H9 (cell line): ENCODE results near the gene RNF149. TPM values are rescaled to one million over a fixed set of nuclear protein-coding genes. Genes with fewer than 3 reads are reported as not detected.

Experiments used
- DNase-seq: peaks from one replicate; pipeline ENCODE4 v3.0.0-alpha.2; 2017
- H2AFZ ChIP-seq: one replicate; pipeline ENCODE4 v1.6.1; 2013; ENCODE audit warnings: mild to moderate bottlenecking, low read length, control low read depth, moderate library complexity
- H2AK5ac ChIP-seq: 2 replicates; pipeline ENCODE4 v1.6.1; 2013; ENCODE audit warnings: low read length, control low read depth, mixed read lengths; ENCODE audit not compliant: insufficient read length
- H2BK120ac ChIP-seq: one replicate; pipeline ENCODE4 v1.6.1; 2013; ENCODE audit warnings: low read depth, mild to moderate bottlenecking, low read length, control low read depth, inconsistent platforms; ENCODE audit not compliant: poor library complexity, severe bottlenecking
- H2BK12ac ChIP-seq: 2 replicates; pipeline ENCODE4 v1.6.1; 2013; ENCODE audit warnings: low read length, control low read depth, mixed read lengths, low read depth; ENCODE audit not compliant: insufficient read length
- H2BK15ac ChIP-seq: 2 replicates; pipeline ENCODE4 v1.6.1; 2013; ENCODE audit warnings: low read depth, low read length, control low read depth
- H2BK20ac ChIP-seq: one replicate; pipeline ENCODE4 v1.6.1; 2013; ENCODE audit warnings: low read depth, mild to moderate bottlenecking, low read length, control low read depth, inconsistent platforms; ENCODE audit not compliant: poor library complexity, severe bottlenecking
- H2BK5ac ChIP-seq: 2 replicates; pipeline ENCODE4 v1.6.1; 2013; ENCODE audit warnings: low read length, control low read depth, mixed read lengths; ENCODE audit not compliant: insufficient read length
- H3K14ac ChIP-seq: 2 replicates; pipeline ENCODE4 v1.6.1; 2013; ENCODE audit warnings: low read length, control low read depth; ENCODE audit not compliant: insufficient read depth
- H3K18ac ChIP-seq: 2 replicates; pipeline ENCODE4 v1.6.1; 2013; ENCODE audit warnings: low read depth, mild to moderate bottlenecking, mixed read lengths, low read length, control low read depth; ENCODE audit not compliant: insufficient read length
- H3K23ac ChIP-seq: 2 replicates; pipeline ENCODE4 v1.6.1; 2013; ENCODE audit warnings: low read length, control low read depth, mixed read lengths, low read depth; ENCODE audit not compliant: insufficient read length
- H3K23me2 ChIP-seq: 2 replicates; pipeline ENCODE4 v1.6.1; 2013; ENCODE audit warnings: low read depth, mild to moderate bottlenecking, mixed read lengths, low read length, control low read depth; ENCODE audit not compliant: insufficient read length, poor library complexity, severe bottlenecking
- H3K27ac ChIP-seq: 2 replicates; pipeline ENCODE4 v1.5.1; 2013; ENCODE audit warnings: low read length, control low read depth, mixed read lengths, low read depth; ENCODE audit not compliant: insufficient read length
- H3K27me3 ChIP-seq: 2 replicates; pipeline ENCODE4 v1.6.1; 2013; ENCODE audit warnings: low read length, control low read depth, inconsistent platforms; ENCODE audit not compliant: insufficient read depth
- H3K4ac ChIP-seq: 2 replicates; pipeline ENCODE4 v1.6.1; 2013; ENCODE audit warnings: low read depth, mild to moderate bottlenecking, control low read depth, inconsistent platforms, low read length, moderate library complexity
- H3K4me1 ChIP-seq: 2 replicates; pipeline ENCODE4 v1.6.1; 2013; ENCODE audit warnings: low read length, control low read depth, inconsistent platforms; ENCODE audit not compliant: insufficient read depth
- H3K4me2 ChIP-seq: 2 replicates; pipeline ENCODE4 v1.6.1; 2013; ENCODE audit warnings: low read length, control low read depth, mixed read lengths; ENCODE audit not compliant: insufficient read length, insufficient read depth
- H3K56ac ChIP-seq: 2 replicates; pipeline ENCODE4 v1.6.1; 2013; ENCODE audit warnings: low read depth, mild to moderate bottlenecking, mixed read lengths, low read length, control low read depth; ENCODE audit not compliant: insufficient read length
- H3K79me1 ChIP-seq: 2 replicates; pipeline ENCODE4 v1.6.1; 2013; ENCODE audit warnings: low read depth, mild to moderate bottlenecking, moderate library complexity, low read length, control low read depth, inconsistent platforms; ENCODE audit not compliant: insufficient read depth, poor library complexity, severe bottlenecking
- H3K79me2 ChIP-seq: 2 replicates; pipeline ENCODE4 v1.6.1; 2013; ENCODE audit warnings: low read length, control low read depth, inconsistent platforms; ENCODE audit not compliant: insufficient read depth
- H3K9ac ChIP-seq: 2 replicates; pipeline ENCODE4 v1.6.1; 2013; ENCODE audit warnings: low read length, control low read depth, mixed read lengths; ENCODE audit not compliant: insufficient read length; ENCODE audit errors: extremely low read depth
- H3K9me3 ChIP-seq: one replicate; pipeline ENCODE4 v1.6.1; 2013; ENCODE audit warnings: low read depth, low read length, inconsistent platforms; ENCODE audit not compliant: control insufficient read depth
- H3T11ph ChIP-seq: one replicate; pipeline ENCODE4 v1.6.1; 2013; ENCODE audit warnings: mild to moderate bottlenecking, low read length, control low read depth, inconsistent platforms
- H4K20me1 ChIP-seq: one replicate; pipeline ENCODE4 v1.6.1; 2013; ENCODE audit not compliant: control insufficient read depth, insufficient read length, insufficient read depth
- H4K5ac ChIP-seq: 2 replicates; pipeline ENCODE4 v1.6.1; 2013; ENCODE audit warnings: low read depth, mild to moderate bottlenecking, mixed read lengths, low read length, control low read depth; ENCODE audit not compliant: insufficient read length
- H4K8ac ChIP-seq: replicated peaks from 2 replicates; pipeline ENCODE4 v1.6.1; 2013; ENCODE audit warnings: low read length, control low read depth, mixed read lengths, low read depth; ENCODE audit not compliant: insufficient read length
- H4K91ac ChIP-seq: 2 replicates; pipeline ENCODE4 v1.6.1; 2013; ENCODE audit warnings: low read depth, mild to moderate bottlenecking, moderate library complexity, mixed read lengths, low read length, control low read depth; ENCODE audit not compliant: insufficient read length
- H3K27ac Mint-ChIP-seq, 3 experiments: 2 replicates in 2 of 3; 3 replicates in 1 of 3; pipeline ENCODE4 v1.8.0; 2020 to 2021; ENCODE audit warnings: mixed read lengths in 3 of 3, mild to moderate bottlenecking in 1 of 3, moderate library complexity in 1 of 3
- H3K27me3 Mint-ChIP-seq: 2 replicates; pipeline ENCODE4 v1.8.0; 2021; ENCODE audit warnings: low read depth, mild to moderate bottlenecking, moderate library complexity, mixed read lengths
- H3K36me3 Mint-ChIP-seq, 3 experiments: 2 replicates in 2 of 3; 3 replicates in 1 of 3; pipeline ENCODE4 v1.8.0; 2020 to 2021; ENCODE audit warnings: low read depth in 3 of 3, mixed read lengths in 3 of 3; ENCODE audit not compliant: insufficient read depth in 1 of 3
- H3K4me1 Mint-ChIP-seq, 2 experiments: 2 replicates each; pipeline ENCODE4 v1.8.0; 2020; ENCODE audit warnings: mixed read lengths in 2 of 2
- H3K4me3 Mint-ChIP-seq, 2 experiments: 2 replicates in 1 of 2; 3 replicates in 1 of 2; pipeline ENCODE4 v1.8.0; 2020 to 2021; ENCODE audit warnings: mild to moderate bottlenecking in 2 of 2, mixed read lengths in 2 of 2, moderate library complexity in 1 of 2
- H3K9me3 Mint-ChIP-seq, 2 experiments: 2 replicates in 1 of 2; 3 replicates in 1 of 2; pipeline ENCODE4 v1.8.0; 2020; ENCODE audit warnings: mild to moderate bottlenecking in 2 of 2, mixed read lengths in 2 of 2, moderate library complexity in 1 of 2
- WGBS: extraction: QIAGEN DNeasy Blood & Tissue Kit; methylation state at CpG from one replicate; pipeline ENCODE4 v1.1.7; 2013; ENCODE audit warnings: missing lambda C conversion rate, low lambda C conversion rate, mixed read lengths; ENCODE audit not compliant: insufficient read length; ENCODE audit errors: extremely low coverage; 5-methylcytosine and 5-hydroxymethylcytosine counted together
- total RNA-seq: library from RNA; stranded (reverse); gene quantifications from 2 replicates; pipeline ENCODE4 v1.2.1, GENCODE V29; 2021
- TF ChIP-seq, protein P1 (sequence below): fragments of 200-600 bp; sonication (generic); conservative IDR thresholded peaks from 3 replicates; pipeline ENCODE4 v1.8.0; 2021; ENCODE audit warnings: antibody characterized with exemption, mild to moderate bottlenecking

The RNF149 gene
- total RNA-seq, 1 experiment from 2014 or later: 18.0 TPM

DNA sequence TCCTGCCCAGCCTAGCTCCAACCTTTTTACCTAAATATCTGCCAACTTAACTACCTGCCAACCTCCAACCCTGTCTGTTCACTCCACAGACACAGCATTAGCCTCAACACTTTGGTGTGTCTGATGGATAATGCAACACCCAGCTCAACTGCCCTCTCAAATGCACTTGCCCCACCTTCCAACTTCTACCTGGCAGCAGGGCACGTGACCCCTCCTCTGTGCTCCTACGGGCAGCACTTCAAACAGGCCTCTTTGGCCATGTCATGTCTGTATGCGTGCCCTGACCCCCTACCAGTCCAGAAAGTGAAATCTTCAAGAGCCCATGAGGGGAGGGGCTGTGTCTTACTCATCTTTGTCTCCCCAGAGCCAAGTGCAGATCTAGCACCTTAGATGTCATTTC is 25.5 kb downstream of the RNF149 start:
- peak overlapping the region in 1 of 3 experiments; percentile 22; a peak in 2 of 7 replicates for H3K27ac Mint-ChIP-seq

More for the DNA sequence above, 25.5 kb downstream of the RNF149 start:
- no peak overlapping the region for H2BK20ac ChIP-seq
- H3K4me2 ChIP-seq: no peak overlapping the region
- no peak overlapping the region for H2BK12ac ChIP-seq
- H3K14ac ChIP-seq: no peak overlapping the region
- no peak overlapping the region for H4K91ac ChIP-seq
- H2BK15ac ChIP-seq: no peak overlapping the region
- no peaks in the 10 kb centered on the region for H3K4me1 ChIP-seq
- H3K79me1 ChIP-seq: no peaks in the 10 kb centered on the region
- no peak overlapping the region for H4K8ac ChIP-seq
- Mint-ChIP-seq H3K9me3 (no peaks in the 10 kb centered on the region), H3K4me1 (no peaks in the 10 kb centered on the region), H3K27me3 (no peaks in the 10 kb centered on the region), H3K36me3 (peaks cover 20 to 81% (median 72%) of the 10 kb centered on the region in 3 experiments; a peak in 6 of 7 replicates), H3K4me3 (no peak overlapping the region)
- H3K27me3 ChIP-seq: no peaks in the 10 kb centered on the region
- H3K56ac ChIP-seq: no peak overlapping the region
- H2BK120ac ChIP-seq: no peak overlapping the region
- no peaks in the 10 kb centered on the region for H3K9me3 ChIP-seq
- no peaks in the 10 kb centered on the region for H3K79me2 ChIP-seq
- no peaks in the 10 kb centered on the region for H4K20me1 ChIP-seq
- H3K18ac ChIP-seq: no peak overlapping the region
- no peak overlapping the region for H4K5ac ChIP-seq
- no peak overlapping the region for H3K4ac ChIP-seq
- TF ChIP-seq, protein P1, sequence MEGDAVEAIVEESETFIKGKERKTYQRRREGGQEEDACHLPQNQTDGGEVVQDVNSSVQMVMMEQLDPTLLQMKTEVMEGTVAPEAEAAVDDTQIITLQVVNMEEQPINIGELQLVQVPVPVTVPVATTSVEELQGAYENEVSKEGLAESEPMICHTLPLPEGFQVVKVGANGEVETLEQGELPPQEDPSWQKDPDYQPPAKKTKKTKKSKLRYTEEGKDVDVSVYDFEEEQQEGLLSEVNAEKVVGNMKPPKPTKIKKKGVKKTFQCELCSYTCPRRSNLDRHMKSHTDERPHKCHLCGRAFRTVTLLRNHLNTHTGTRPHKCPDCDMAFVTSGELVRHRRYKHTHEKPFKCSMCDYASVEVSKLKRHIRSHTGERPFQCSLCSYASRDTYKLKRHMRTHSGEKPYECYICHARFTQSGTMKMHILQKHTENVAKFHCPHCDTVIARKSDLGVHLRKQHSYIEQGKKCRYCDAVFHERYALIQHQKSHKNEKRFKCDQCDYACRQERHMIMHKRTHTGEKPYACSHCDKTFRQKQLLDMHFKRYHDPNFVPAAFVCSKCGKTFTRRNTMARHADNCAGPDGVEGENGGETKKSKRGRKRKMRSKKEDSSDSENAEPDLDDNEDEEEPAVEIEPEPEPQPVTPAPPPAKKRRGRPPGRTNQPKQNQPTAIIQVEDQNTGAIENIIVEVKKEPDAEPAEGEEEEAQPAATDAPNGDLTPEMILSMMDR: no peak
- no peak overlapping the region for H3K9ac ChIP-seq
- H3K23ac ChIP-seq: no peak overlapping the region
- no peak for DNase-seq
- no peak overlapping the region for H2AFZ ChIP-seq
- no CpG with 5 or more reads among the region's 3 CpGs for WGBS
- H2BK5ac ChIP-seq: no peak overlapping the region
- no peak overlapping the region for H3T11ph ChIP-seq
- H3K27ac ChIP-seq: no peak overlapping the region
- H3K23me2 ChIP-seq: no peaks in the 10 kb centered on the region
- H2AK5ac ChIP-seq: no peak overlapping the region
